Left ventricle myocardium inferior (tissue), 1 donor: ENCODE results near the gene MAOB. TPM values are rescaled to one million over a fixed set of nuclear protein-coding genes. Genes with fewer than 3 reads are reported as not detected.
"Not testable (repeated sequence)": the region's sequence is repeated elsewhere in the genome, so short reads cannot be mapped to it uniquely, and the experiment has no call there.

Source experiments
- DNase-seq: peaks from one replicate; pipeline ENCODE4 v3.0.0-alpha.2; 2020
- H3K27ac ChIP-seq: fragments of 200-600 bp; replicated peaks from 2 replicates; pipeline ENCODE4 v1.8.0; 2021
- H3K27me3 ChIP-seq: fragments of 200-600 bp; 2 replicates; pipeline ENCODE4 v1.8.0; 2021; ENCODE audit warnings: low read depth
- H3K36me3 ChIP-seq: fragments of 200-600 bp; 2 replicates; pipeline ENCODE4 v1.8.0; 2021
- H3K4me1 ChIP-seq: fragments of 200-600 bp; 2 replicates; pipeline ENCODE4 v1.8.0; 2021
- H3K4me3 ChIP-seq: fragments of 200-600 bp; 2 replicates; pipeline ENCODE4 v1.8.0; 2021; ENCODE audit warnings: mild to moderate bottlenecking, moderate library complexity
- H3K9me3 ChIP-seq: fragments of 200-600 bp; replicated peaks from 2 replicates; pipeline ENCODE4 v1.8.0; 2021
- intact Hi-C: fragments of 100-400 bp; cut with micrococcal nuclease; formaldehyde crosslinking; loops from one replicate; pipeline ENCODE4 v1.11.0; 2022
- total RNA-seq: library from RNA; stranded (reverse); fragmentation: NEBNext Ultra II Directional; extraction: Animal tissue kit (Norgen Biotek cat#: 25700); gene quantifications from one replicate; pipeline ENCODE4 v1.2.1, GENCODE V29; 2021
- TF ChIP-seq, protein P1 (sequence below): fragments of 200-600 bp; IDR thresholded peaks from 2 replicates; pipeline ENCODE4 v1.8.0; 2021; ENCODE audit warnings: antibody characterized with exemption, mild to moderate bottlenecking, borderline replicate concordance
- donor health status: DM: no; HTN: yes; CAD: no; lungs with severe emphysema.

The MAOB gene
- total RNA-seq, 1 donor from 2014 or later: 157 TPM

DNA sequence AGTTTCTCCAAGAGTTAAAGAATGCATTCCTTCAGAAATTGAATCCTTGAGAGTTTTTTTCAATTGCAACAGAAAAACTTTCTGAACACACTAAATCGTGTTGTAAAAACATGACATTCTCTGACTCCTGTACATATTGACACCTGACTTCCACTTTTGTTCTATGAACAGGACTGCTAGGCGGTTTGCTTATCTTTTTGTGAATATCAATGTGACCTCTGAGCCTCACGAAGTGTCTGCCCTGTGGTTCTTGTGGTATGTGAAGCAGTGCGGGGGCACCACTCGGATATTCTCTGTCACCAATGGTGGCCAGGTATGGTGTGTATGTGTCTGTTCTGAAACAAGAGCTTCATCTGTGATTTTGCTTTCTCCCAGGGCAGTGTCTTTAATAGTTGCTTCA lies 154.2 kb downstream of the MAOB start:
- TF ChIP-seq, protein P1, sequence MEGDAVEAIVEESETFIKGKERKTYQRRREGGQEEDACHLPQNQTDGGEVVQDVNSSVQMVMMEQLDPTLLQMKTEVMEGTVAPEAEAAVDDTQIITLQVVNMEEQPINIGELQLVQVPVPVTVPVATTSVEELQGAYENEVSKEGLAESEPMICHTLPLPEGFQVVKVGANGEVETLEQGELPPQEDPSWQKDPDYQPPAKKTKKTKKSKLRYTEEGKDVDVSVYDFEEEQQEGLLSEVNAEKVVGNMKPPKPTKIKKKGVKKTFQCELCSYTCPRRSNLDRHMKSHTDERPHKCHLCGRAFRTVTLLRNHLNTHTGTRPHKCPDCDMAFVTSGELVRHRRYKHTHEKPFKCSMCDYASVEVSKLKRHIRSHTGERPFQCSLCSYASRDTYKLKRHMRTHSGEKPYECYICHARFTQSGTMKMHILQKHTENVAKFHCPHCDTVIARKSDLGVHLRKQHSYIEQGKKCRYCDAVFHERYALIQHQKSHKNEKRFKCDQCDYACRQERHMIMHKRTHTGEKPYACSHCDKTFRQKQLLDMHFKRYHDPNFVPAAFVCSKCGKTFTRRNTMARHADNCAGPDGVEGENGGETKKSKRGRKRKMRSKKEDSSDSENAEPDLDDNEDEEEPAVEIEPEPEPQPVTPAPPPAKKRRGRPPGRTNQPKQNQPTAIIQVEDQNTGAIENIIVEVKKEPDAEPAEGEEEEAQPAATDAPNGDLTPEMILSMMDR: no peak
- intact Hi-C loops: no loop called here
- peaks cover 18% of the 10 kb centered on the region for H3K36me3 ChIP-seq

GRCh38 chrX:43727254-43727653 lies 155.0 kb downstream of the MAOB start:
- DNase-seq, H3K9me3 ChIP-seq, H3K27ac ChIP-seq, H3K4me3 ChIP-seq, H3K27me3 ChIP-seq, H3K4me1 ChIP-seq, intact Hi-C loops: not testable (repeated sequence)
- H3K36me3 ChIP-seq: peaks cover 14% of the 10 kb centered on the region

More for the DNA sequence above, 154.2 kb downstream of the MAOB start:
- Histone ChIP-seq H3K4me3 (no peak overlapping the region), H3K27me3 (no peaks in the 10 kb centered on the region), H3K27ac (no peak overlapping the region), H3K9me3 (no peaks in the 10 kb centered on the region), H3K4me1 (no peaks in the 10 kb centered on the region)
- DNase-seq: no peak

GRCh38 chrX:43725227-43725626 lies 157.0 kb downstream of the MAOB start:
- DNase-seq, H3K27ac ChIP-seq, H3K9me3 ChIP-seq, H3K36me3 ChIP-seq, H3K4me1 ChIP-seq, H3K27me3 ChIP-seq, H3K4me3 ChIP-seq, intact Hi-C loops: not testable (repeated sequence)

- intact Hi-C loops: no loop called here
- peaks cover 4% of the 10 kb centered on the region for H3K36me3 ChIP-seq
- H3K4me1 ChIP-seq: no peaks in the 10 kb centered on the region
- no peaks in the 10 kb centered on the region for H3K9me3 ChIP-seq
- no peak overlapping the region for H3K27ac ChIP-seq
- no peak for DNase-seq
- no peak overlapping the region for H3K4me3 ChIP-seq
- H3K27me3 ChIP-seq: no peaks in the 10 kb centered on the region
- TF ChIP-seq, protein P1: no peak
Measured at GRCh38 chrX:43720961-43721360, 161.3 kb downstream of the MAOB start.

GRCh38 chrX:43720082-43720481 lies 162.2 kb downstream of the MAOB start:
- no peaks in the 10 kb centered on the region for H3K4me1 ChIP-seq

GRCh38 chrX:43718956-43719355 lies 163.3 kb downstream of the MAOB start:
- peaks cover 4% of the 10 kb centered on the region for H3K36me3 ChIP-seq
- H3K27me3 ChIP-seq: no peaks in the 10 kb centered on the region
- H3K4me3 ChIP-seq: no peak overlapping the region
- H3K9me3 ChIP-seq: no peaks in the 10 kb centered on the region
- TF ChIP-seq, protein P1: no peak
- DNase-seq: no peak
- H3K4me1 ChIP-seq: no peaks in the 10 kb centered on the region
- no peak overlapping the region for H3K27ac ChIP-seq
- intact Hi-C loops: no loop called here

More at GRCh38 chrX:43720082-43720481, 162.2 kb downstream of the MAOB start:
- DNase-seq: no peak
- no peak overlapping the region for H3K4me3 ChIP-seq
- intact Hi-C loops: no loop called here
- TF ChIP-seq, protein P1: no peak
- no peak overlapping the region for H3K27ac ChIP-seq
- H3K27me3 ChIP-seq: no peaks in the 10 kb centered on the region
- H3K9me3 ChIP-seq: no peaks in the 10 kb centered on the region
- H3K36me3 ChIP-seq: peaks cover 4% of the 10 kb centered on the region

DNA sequence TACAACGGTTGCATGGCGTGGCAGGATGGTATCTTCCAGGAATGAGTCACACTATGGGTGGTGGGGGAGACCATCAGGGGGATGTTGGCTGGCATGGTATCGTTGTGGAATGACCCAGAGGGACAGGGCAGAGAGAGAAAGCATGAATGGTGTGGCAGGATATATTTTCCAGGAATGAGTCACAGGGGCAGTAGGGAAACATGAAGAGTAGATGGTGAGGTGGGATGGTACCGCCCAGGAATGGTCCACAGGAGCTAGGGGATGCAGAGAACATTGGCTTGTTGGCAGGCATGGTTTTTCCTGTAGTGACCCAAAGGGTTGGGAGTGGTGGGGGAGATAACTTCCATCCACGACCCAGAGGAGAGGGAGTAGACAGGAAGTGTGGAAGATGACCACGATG lies 163.7 kb downstream of the MAOB start:
- Histone ChIP-seq H3K36me3 (peaks cover 4% of the 10 kb centered on the region), H3K27me3 (no peaks in the 10 kb centered on the region), H3K4me1 (no peaks in the 10 kb centered on the region), H3K9me3 (no peaks in the 10 kb centered on the region), H3K4me3 (no peak overlapping the region), H3K27ac (no peak overlapping the region)
- TF ChIP-seq, protein P1: no peak
- intact Hi-C loops: no loop called here
- DNase-seq: no peak
